ENCODE results near the gene HEPHL1.

The HEPHL1 gene

GRCh38 chr11:94023856-94024255, 2.7 kb downstream of the HEPHL1 start:
- no peak for DNase-seq

GRCh38 chr11:94024547-94024946, 3.4 kb downstream of the HEPHL1 start:
- DNase-seq, result no peak

GRCh38 chr11:94025690-94026394, 4.7 kb downstream of the HEPHL1 start:
- no peak for DNase-seq

GRCh38 chr11:94027210-94027609, 6.1 kb downstream of the HEPHL1 start:
- DNase-seq, result no peak

- DNase-seq, result no peak
Observed at GRCh38 chr11:94028436-94028835, 7.3 kb downstream of the HEPHL1 start.

- DNase-seq, result no peak
Observed at GRCh38 chr11:94030059-94030458, 8.9 kb downstream of the HEPHL1 start.

GRCh38 chr11:94031625-94032024, 10.5 kb downstream of the HEPHL1 start:
- DNase-seq, result no peak

GRCh38 chr11:94032066-94032465, 10.9 kb downstream of the HEPHL1 start:
- DNase-seq, result peak in 1 of 2 experiments; percentile 46

- DNase-seq, result no peak
Observed at GRCh38 chr11:94032725-94033124, 11.6 kb downstream of the HEPHL1 start.

- DNase-seq, result no peak
Observed at GRCh38 chr11:94034207-94034606, 13.1 kb downstream of the HEPHL1 start.

GRCh38 chr11:94036096-94036495, 14.9 kb downstream of the HEPHL1 start:
- DNase-seq, result no peak

GRCh38 chr11:94043241-94043640, 22.1 kb downstream of the HEPHL1 start:
- DNase-seq, result no peak

GRCh38 chr11:94046796-94047195, 25.6 kb downstream of the HEPHL1 start:
- DNase-seq, result no peak

- no peak for DNase-seq
Observed at GRCh38 chr11:94048032-94048709, 27.0 kb downstream of the HEPHL1 start.

GRCh38 chr11:94049351-94049750, 28.2 kb downstream of the HEPHL1 start:
- DNase-seq, result no peak

GRCh38 chr11:94058630-94059029, 37.5 kb downstream of the HEPHL1 start:
- DNase-seq, result no peak

GRCh38 chr11:94059065-94059464, 37.9 kb downstream of the HEPHL1 start:
- no peak for DNase-seq

- no peak for DNase-seq
Observed at GRCh38 chr11:94060401-94060800, 39.2 kb downstream of the HEPHL1 start.

GRCh38 chr11:94062360-94062759, 41.2 kb downstream of the HEPHL1 start:
- DNase-seq, result no peak

GRCh38 chr11:94066901-94067429, 45.8 kb downstream of the HEPHL1 start:
- no peak for DNase-seq

- no peak for DNase-seq
Observed at GRCh38 chr11:94068764-94069163, 47.6 kb downstream of the HEPHL1 start.

- DNase-seq, result no peak
Observed at GRCh38 chr11:94077552-94078293, 56.6 kb downstream of the HEPHL1 start.

- DNase-seq, result no peak
Observed at GRCh38 chr11:94084164-94084563, 63.0 kb downstream of the HEPHL1 start.

GRCh38 chr11:94088906-94089305, 67.8 kb downstream of the HEPHL1 start:
- DNase-seq, result no peak
